Kasumi-1 (cell line): ENCODE results near the gene PI4KA.

Experiments
- DNase-seq, 2 experiments: peaks; one replicate each; lab custom pipeline; 2025; lab: John Stamatoyannopoulos, UW

The PI4KA gene

DNA sequence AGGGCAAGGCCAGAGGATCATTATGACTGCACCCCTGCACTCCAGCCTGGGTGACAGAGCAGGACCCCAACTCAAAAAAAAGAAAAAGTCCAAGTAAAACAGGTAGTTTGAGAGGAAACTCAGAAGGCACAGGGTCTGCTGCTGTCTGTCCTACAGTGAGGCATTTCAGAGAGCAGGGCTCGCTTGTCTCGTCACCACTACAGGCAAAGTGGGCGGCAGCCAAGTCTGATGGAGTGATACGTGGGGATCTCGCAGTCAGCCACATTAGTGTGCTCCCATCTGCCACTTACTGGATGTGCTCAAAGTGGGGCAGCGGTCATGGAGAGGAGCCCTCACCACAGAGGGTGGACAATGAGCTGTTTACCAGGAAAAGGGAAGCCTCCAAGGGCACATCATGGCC is 42.1 kb downstream of the PI4KA start:
- no peak for DNase-seq

DNA sequence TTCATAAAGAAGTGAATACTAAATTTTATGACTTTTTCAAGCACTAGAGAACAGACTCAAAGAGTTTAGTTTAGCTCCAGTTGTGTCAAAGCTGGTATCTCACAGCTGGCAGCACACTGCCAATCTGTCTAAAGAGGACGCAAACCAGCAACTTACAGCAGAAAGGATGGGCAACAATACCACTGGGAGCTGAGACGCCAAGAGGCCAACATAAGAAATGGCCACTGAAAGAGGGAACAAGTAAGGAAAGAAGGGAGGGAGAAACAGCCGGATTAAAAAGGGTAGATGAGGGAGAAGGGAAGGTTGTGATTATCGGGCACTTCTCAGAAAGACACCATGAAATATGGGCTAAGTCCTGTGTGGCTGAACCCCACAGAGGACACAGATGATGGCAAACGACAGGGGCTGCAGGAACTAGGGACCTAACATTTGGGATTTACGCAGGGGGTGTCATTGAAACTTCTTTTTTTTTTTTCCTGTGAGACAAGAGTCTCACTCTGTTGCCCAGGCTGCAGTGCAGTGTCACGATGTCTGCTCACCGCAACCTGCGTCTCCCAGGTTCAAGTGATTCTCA is 43.0 kb downstream of the PI4KA start:
- no peak for DNase-seq

DNA sequence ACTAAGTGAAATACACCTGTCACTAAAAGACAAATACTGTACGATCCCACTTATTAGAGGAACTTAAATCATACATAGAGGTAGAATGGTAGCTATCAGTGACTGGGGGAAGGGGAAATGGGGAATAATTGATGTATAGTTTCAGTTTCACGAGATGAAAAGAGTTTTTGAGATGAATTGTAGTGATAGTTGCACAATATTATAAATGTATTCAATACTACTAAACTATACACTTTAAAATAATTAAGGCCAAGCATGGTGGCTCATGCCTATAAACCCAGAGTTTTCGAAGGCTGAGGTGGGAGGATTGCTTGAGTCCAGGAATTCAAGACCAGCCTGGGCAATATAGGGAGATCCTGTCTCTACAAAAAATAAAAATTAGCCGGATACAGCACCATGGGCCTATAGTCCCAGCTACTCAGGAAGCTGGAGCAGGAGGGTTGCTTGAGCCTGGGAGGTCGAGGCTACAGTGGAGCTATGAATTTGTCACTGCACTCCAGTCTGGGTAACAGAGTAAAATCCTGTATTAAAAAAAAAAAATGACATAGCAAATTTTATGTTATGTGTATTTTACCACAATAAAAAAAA is 44.3 kb downstream of the PI4KA start:
- DNase-seq = no peak

DNA sequence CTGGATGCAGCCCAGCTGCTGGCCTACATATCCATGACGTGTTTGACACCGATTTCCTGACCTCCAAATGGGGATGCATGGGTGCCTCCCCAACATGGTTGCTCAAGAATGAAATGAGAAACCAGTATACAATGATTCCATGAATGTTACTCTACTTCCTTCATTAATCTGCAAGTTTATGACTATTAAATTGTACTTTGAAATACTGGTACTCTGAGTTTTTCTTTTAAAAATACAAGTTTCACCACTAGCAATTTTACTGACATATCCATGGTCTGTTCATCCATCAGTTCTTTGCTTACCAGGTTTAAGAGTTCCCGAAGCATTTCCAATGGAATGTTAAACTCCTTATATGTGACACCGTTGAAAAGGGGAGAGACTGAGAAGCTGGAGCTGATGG is 45.6 kb downstream of the PI4KA start:
- no peak for DNase-seq

DNA sequence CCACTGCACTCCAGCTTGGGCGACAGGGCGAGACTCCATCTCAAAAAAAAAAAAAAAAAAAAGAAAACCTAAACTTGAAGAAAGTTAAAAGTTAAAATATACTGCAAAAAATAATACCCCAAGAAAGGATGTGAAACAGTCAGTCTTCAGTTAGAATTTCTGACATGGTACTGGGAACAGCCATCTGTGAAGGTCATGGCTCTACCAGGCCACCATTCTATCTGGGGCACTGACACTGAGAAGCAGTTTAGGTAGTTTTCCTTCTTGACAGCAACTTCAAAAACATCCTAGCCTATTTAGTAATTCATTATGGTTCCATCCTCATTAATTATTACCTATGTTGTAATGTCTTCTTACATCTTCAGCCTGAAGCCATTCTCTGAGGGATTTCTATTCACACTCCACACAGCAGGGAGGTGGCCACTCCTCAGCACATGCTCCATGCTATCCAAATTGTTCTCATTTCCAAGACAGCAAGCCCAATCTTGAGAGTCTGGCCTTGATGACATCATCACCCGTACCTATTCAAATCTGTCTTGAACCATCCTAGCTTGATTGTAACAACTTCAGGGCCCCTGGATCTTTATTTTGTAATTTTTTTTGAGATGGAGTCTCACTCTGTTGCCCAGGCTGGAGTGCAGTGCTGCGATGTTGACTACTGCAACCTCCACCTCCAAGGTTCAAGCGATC is 46.5 kb downstream of the PI4KA start:
- DNase-seq = no peak

DNA sequence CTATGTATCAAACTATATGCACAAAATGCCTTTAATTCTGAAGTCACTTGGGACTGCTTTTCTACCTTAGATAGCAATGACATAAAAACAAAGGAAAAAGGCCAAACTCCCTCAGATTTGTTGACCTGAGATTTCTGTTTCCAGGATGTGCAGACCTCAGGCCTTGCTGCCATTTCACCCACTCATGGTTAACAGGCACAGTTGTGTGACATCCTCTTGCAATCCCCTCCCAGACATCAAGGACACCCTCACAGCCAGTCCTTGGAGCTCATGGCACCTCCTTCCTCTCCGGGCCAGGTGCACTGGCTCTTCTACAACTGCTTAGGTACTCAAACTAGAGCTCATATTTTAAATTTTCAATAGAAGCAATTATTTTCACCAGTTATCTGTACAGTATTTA is 47.4 kb downstream of the PI4KA start:
- no peak for DNase-seq

DNA sequence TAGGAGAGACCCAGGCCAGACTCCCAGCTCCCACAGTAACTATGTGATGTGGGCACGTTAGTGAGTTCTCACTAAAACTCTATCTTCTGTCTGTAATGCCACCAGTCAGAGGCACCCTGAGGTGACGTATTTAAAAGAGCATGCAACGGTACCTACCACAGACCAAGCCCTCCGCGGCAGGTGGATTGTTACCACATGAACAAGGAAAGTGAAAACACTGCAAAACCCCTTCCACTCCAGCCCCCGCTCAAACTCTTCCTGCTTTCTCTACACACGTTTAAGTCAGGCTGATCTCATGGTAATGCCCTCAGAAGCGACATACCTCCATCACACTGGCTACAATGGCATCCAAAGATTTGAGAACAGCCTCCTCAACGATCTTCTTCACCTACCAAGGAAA is 48.0 kb downstream of the PI4KA start:
- no peak for DNase-seq

DNA sequence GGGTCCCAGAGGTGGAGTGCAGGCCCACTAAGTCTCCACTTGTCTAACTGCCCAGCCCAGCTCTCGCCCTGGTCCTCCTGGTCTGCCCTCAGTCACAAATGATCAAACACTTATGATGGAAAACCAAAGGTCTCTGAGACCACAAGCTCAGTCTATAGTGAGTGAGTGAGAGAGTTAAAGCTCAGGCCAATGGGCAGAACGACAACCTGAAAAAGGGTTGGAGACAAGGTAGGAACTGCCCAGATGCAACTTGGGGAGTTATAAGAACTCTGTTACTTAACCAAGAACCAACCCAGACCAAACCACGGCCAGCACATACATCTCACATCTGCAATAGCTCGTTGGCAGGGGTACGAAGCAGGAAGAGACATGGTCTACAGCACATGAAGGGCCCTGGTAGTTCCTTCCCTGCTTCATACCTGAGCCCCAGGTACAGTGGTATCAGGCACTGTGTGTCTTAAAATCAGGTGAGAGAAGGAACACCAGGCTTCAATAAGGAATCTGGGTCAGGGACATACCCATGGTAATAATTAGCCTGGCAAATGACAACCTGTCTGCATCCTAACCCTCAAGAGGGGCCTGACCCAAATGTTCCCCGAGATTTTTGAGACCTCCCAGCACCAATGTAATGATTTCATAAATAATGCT is 48.9 kb downstream of the PI4KA start:
- no peak for DNase-seq

DNA sequence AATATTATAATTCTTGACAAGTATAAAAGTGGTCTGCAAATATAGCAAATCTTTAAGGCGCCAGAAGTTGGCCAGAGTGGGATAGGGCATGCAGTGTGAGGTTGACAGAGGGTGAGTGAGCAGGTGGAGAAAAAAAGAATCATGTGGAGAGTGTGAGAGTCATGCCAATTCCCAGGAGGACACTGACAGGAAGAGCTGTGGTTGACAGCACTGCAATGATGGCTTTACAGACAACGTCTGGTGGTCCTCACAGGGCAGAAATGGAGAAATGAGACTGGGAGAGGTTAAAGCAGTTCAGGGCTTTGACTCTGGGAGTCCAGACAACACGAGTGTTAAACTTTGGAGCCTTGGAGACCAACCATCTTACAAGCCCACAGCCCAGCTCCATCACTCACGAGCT is 49.8 kb downstream of the PI4KA start:
- DNase-seq = no peak

DNA sequence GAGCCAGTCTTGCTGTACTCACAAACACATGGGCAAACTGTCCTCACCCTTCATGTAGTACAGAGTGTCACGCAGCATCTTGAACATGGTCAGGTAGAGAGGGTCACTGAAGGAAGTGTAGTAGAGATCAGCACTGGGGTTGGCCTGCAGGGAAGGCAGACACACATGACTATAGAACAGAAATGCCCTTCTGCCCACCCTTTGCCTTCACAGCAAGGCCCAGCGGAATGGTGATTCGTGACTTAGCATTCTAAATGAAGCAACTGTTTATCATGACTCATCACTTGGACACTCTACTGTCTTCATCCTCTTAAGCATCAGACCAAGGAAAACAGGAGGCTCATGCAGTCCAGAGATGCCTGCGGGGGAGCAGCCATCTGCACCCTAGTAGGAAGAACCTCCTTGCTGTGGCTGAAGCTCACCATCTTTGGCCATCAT is 51.3 kb downstream of the PI4KA start:
- no peak for DNase-seq

DNA sequence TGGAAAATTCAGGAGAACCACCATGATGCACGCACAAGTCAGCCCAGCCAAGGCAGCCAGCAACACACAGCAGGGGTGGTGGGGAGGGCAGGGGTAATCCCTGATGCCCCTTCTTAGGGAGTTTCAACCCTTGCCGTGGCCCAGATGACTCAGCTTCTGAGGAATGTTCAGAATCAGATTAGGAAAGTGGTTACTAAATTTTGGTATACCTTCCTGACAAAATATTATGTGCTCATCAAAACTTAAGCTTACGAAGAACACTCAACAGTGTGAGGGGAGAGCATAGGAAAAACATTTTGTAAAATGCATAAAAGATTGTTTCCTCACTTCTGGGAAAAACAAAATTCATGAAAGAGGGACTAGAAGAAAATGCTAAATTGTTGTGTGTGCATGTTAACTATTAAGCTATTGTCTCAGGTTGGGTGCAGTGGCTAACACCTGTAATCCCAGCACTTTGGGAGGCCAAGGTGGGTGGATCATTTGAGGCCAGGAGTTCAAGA is 52.6 kb downstream of the PI4KA start:
- no peak for DNase-seq

DNA sequence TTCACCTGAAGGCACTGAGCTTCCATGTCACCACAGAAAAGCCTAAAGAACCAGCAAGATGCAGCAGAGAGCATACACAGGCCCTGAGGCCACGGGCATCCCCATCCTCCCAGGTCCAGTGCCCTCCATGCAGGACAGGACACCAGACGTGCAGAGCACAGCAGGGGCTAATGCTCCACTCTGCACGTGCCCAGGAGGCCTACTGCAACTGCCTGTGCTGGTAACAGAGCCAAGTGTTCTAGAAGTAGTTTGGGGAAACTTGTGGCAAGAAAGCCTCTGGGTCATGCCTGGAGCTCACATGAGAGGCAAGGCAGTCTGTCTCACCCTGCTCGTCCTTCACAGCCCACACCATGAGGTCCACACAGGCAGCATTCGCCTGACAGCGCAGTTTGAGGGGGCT is 54.0 kb downstream of the PI4KA start:
- no peak for DNase-seq

DNA sequence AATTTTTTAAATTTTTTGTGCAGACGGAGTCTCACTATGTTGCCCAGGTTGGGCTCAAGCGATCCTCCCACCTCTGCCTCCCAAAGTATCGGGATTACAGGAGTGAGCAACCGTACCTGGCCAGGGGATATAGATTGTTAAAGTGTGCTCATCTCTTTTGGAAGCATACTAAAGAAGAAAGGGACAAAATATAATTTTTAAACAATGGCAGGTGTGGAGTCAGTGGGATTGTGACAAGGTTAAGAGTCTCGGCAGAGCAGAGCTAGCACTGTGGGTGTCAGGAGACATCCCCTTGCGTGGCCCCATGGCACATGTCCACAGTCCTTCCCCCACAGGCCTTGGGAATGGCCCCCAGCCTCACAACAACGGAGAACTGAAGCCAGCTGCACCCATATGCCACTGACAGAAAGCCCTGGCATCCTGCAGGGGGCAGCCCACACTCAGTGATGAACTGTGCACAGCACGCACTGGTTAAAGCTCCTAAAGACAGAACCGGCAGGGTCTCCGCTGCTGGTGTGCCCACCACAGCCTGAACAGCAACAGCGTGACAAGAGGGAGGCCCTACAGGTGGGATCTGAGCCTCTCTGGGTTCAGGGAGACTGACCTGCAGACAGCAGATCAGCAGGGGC is 54.8 kb downstream of the PI4KA start:
- DNase-seq = peak; percentile 48 to 51

DNA sequence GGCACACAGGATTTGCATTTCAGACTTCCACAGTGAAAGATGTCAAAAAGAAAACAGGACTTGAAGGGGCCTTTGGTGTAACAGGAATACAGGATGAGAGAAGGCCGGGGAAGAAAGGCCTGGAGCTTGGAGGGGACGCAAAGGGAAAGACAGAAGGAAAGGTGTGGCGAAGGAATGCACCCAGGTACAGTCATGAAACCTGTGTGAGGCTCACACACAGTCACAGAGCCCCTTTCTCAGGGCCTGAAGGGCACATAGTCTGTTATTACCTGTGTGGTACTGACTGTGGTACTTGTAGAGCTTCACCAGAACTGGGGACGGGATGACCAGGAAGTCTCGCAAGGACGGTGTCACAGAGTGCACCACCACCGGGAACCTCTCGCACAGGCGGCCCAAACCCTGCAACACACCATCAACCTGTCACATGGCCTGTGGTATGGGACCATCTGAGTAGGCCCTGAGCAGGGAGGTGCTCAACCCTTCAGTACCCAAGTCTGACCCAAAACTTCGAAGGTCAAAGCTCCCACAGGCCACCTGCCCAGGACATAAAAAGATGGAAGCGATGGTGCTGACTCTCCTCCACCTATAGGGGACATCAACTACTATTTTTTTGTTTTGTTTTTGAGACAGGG is 55.6 kb downstream of the PI4KA start:
- DNase-seq = no peak

DNA sequence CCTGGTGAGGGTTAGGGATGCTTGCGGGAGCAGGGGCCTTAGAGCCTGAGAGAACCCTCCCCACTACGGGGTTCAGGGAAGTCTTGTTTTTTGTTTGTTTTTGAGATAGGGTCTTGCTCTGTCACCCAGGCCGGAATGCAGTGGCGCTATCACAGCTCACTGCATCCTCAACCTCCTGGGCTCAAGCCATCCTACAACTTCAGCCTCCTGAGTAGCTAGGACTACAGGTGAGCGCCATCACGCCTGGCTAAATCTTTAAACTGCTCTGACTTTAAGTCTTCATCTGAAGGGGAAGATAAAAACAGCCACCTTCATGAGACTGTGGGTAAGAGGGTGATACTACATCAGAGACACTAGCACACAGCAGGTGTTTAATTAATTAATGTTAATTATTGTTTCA is 56.2 kb downstream of the PI4KA start:
- DNase-seq = no peak

DNA sequence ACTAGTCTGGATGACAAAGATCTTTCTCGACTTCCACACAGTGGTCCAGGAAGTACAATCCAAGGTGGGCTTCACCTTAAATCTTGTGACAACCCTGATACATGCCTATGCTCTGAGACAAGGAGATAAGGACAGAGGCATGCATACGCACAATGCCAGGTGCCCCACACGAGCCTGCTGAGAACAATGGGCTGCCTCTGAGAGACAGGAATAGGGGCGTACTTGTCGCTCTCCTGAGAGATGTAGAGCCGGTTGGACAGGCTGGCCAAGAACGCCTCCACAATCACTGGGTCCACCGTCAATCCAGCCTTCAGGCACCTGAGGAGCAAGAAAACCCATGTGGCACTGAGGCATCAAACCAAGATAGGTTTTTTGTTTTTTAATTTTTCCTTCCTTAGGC is 59.2 kb downstream of the PI4KA start:
- DNase-seq = no peak

DNA sequence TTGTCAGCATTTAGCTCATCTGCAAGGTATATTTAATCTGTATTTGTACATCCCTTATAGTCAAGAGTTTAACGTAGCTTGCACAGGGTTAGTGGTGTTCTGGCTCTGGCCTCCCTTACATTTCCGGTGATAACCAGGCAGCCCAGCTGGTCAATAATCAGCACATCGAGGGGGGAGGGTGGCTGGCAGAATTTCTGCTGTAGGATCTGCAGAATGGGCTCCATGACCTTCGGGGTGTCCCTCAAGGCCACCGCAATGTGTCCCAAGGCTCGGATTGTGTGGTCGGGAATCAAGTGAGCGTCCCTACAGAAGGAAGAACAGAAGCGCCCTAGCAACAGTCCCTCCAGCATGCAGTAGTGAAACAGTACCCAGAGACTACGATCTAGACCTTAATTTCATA is 59.6 kb downstream of the PI4KA start:
- no peak for DNase-seq

DNA sequence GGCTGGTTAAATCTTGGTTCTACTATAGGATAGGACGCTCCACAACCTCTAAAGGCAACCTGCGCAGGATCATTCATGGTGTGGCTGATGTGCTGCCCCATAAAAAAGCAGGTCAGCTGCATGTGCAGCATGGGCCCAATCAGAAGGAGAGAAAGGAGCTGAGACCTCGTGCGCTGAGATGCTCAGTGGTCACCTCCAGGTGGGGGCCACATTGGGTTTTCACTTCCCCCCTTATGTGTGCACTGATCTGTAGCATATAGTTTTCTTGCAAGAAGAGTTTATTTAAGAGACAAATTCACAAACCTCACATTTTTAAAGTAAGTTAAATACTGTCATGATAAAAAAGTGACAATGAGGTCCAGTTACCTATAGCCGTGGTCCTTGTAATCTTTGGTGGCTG is 60.4 kb downstream of the PI4KA start:
- DNase-seq = no peak

DNA sequence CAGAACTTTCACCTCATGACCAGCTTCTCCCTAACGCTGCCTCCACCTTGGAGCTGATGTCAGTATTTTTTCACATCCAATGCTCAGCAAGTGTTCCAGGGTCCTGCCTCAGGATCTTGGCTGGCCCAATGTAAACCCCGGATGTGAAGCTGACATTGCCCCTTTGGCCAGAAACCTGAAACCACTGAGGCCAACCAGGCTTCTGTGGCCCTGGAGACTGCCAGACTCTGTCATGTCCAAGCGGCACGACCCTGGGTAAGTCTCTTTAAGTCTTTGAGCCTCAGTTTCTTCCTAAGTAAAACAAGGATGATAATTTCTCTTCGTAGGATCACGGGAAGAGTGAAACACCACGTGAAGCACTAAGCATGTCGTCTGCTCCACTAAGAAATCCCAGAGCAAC is 61.9 kb downstream of the PI4KA start:
- no peak for DNase-seq

DNA sequence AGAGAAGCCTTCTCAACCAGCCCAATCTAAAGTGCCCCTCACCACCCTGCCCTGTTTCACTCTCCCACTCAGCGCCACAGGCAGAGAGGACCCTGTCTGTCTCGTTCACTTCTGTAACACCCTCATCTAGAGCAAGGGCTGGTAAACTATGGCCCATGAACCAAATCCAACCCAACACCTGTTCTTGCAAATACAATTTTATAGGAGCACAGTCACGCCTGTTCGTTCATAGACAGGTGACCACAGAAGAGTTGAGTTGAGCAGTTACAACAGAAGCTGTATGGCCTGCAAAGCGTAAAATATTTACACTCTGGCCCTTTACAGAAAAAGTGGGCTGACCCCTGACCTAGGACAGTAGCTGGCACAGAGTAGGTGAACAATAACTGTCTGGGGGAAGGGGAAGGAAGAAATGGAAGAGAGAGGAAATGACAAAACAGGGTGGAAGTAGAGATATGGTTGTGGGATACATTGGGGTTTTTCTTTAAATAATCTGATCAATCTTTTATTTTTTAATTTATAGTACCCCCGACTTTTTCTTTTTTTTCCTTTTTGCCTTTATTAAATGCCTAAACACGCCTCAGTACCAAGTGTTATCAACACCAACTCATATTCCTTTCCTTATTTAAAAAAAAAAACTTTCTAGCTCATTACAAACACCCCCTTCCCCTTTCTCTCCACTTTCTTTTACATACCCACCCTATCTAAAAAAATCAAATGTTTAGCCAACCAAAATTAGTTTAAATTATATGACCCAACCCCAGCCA is 63.8 kb downstream of the PI4KA start:
- no peak for DNase-seq
